GM12875 (cell line): ENCODE data around the gene ASAP3.

Experiments
- H3K4me3 ChIP-seq: one replicate; pipeline ENCODE4 v1.5.1; 2011; ENCODE audit warnings: low read depth, low read length, control low read depth
- TF ChIP-seq, protein P1 (sequence below): IDR thresholded peaks from 2 replicates; pipeline ENCODE4 v1.5.1; 2011; ENCODE audit warnings: low read depth, mild to moderate bottlenecking, control low read depth, inconsistent platforms, low read length, moderate library complexity, borderline replicate concordance; ENCODE audit not compliant: insufficient read depth

ASAP3 gene

DNA sequence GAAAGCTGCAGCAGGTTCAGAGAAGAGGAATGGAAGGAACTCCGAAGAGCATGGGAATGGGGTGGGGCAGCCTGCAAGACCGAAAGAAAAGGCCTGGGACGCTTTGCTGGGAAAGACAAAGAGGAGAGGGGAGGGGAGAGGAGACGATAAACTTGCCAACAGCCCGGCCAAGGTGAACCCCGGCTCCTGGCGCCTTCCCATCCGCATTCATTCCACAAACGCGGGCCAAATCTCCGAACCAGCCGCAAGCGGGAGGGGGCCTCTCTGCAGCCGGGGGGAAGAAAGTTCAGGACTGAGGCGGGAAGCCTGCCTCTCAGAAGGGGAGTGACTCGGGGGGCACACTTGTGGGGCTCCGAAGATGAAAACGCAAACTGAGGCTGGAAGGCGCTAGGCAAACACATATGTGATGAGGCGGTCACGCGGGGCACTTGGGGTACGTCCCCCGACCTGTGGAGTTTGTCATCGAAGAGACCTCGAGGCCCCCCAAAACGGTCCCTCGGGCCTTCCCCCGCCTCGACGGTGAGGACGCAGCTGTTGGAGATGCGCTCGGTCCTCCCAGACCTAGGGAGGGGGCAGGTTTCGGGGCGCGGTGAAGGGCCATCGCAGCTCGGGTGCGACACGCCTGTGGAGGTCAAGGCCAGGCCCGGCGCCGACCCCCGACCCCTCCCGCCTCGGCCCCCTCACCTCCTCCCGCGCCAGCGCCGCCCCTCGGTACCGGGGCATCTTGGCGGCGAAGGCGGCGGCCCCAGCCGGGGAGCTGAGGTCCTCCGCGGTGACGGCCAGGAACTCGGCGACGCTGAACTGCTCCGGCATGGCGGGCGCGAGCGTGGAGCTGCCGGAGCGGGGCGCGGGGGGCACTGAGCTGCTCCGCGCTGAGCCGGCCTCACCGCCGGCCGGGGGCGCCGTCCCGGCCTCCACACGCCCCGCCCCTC, at the start of gene ASAP3:
ASAP3 (minus strand) TSS at position 859 of the 932 bp plus-strand sequence; CDS start at position 813, 46 bp downstream.
- TF ChIP-seq, protein P1, sequence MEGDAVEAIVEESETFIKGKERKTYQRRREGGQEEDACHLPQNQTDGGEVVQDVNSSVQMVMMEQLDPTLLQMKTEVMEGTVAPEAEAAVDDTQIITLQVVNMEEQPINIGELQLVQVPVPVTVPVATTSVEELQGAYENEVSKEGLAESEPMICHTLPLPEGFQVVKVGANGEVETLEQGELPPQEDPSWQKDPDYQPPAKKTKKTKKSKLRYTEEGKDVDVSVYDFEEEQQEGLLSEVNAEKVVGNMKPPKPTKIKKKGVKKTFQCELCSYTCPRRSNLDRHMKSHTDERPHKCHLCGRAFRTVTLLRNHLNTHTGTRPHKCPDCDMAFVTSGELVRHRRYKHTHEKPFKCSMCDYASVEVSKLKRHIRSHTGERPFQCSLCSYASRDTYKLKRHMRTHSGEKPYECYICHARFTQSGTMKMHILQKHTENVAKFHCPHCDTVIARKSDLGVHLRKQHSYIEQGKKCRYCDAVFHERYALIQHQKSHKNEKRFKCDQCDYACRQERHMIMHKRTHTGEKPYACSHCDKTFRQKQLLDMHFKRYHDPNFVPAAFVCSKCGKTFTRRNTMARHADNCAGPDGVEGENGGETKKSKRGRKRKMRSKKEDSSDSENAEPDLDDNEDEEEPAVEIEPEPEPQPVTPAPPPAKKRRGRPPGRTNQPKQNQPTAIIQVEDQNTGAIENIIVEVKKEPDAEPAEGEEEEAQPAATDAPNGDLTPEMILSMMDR = no peak

GRCh38 chr1:23533246-23534023, 49.5 kb upstream of the ASAP3 start:
- TF ChIP-seq, protein P1 = no peak
- no peak overlapping the region for H3K4me3 ChIP-seq

More for the DNA sequence above, at the start of gene ASAP3:
- peak within 1 kb of the TSS; percentile 53 for H3K4me3 ChIP-seq

GRCh38 chr1:23531562-23532094, 47.6 kb upstream of the ASAP3 start:
- H3K4me3 ChIP-seq = peak overlapping the region; percentile 19
- TF ChIP-seq, protein P1 = no peak

GRCh38 chr1:23530747-23531561, 47.0 kb upstream of the ASAP3 start, which contains the start of gene E2F2:
Gene E2F2 (minus strand): TSS chr1:23531233. CDS start chr1:23530793, 440 bp downstream.
- TF ChIP-seq, protein P1 = 0 out of 2 replicates have a peak, but pooled peaks have one; percentile 10

DNA sequence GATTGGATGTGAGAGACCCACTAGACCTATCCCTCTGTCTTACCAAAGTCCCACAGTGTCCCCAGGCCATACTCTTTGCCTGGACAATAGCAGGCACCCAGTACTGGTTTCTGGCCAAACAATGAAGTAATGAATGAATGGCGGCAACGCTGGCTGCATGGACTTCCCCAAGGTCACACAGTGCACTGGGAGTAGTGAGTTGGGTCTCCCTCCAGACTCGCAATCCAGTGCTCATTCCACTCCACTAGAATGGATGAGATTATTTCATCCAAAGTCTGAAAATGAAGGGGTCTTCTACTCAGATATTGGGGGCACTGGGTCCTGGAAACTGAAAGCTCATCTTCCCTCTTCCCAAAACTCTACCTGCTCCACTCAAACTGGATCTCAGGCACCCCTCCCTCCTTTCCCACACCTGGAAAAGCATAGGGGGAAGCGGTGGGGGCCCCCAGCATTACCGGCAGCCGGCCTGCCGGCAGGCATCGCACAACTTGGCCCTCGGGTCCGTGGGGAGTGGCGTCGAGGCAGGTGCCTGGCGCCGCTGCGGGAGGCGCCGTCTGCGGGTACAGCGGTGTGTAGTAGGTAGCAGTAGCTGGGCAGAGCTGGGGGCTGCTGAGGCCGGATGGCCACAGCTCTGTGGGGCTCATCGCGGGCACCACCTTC, 46.2 kb upstream of the ASAP3 start:
- peak overlapping the region; percentile 93 for H3K4me3 ChIP-seq
- TF ChIP-seq, protein P1 = no peak

More at GRCh38 chr1:23530747-23531561, 47.0 kb upstream of the ASAP3 start, which contains the start of gene E2F2:
- H3K4me3 ChIP-seq = peak within 1 kb of the TSS; percentile 93
